NCI-H524 (cell line): ENCODE measurements around the gene PIM1.
A peak's percentile ranks its signal among the peaks of the same experiment; 100 is the strongest.
"Not testable (repeated sequence)": the region's sequence is repeated elsewhere in the genome, so short reads cannot be mapped to it uniquely, and the experiment has no call there.

Source experiments
- DNase-seq, 2 experiments: peaks; one replicate each; lab custom pipeline; 2025; lab: John Stamatoyannopoulos, UW

The PIM1 gene

DNA sequence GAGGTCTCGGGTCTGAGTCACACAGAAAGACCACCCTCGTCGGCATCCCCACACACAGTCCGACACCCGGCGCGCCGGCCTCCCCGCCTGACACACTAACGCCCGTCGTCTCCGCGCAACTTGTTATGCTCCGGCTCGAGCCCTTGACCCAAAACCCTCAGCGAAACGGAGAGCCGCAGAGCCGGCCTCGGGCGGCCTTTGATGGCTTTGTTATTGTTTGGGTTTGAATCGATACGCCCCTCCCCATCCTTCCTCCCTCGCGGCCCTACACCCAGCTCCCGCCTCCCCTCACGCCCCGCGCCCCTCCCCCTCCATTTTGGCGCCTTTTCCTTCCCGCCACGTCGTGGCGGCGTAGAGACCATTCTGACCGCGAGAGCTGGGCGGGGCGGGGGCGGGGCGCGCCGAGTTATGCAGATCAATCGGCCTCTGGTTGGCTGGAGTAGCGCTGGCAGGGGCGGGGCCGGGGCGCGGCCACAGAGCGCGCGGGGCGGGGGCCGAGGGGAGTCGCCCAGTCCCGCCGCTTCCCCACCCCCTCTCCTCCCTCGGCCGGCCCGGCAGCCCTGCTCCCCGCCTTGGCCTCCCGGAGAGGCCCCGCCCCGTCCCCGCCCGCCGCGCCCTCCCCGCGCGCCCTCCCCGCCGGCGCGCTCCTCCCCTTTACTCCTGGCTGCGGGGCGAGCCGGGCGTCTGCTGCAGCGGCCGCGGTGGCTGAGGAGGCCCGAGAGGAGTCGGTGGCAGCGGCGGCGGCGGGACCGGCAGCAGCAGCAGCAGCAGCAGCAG is at the start of gene PIM1:
Gene PIM1, plus strand, starts transcription at position 657 of the 777 bp plus-strand sequence. CDS start 424 bp downstream, outside the sequence.
- DNase-seq = peak; percentile 96

DNA sequence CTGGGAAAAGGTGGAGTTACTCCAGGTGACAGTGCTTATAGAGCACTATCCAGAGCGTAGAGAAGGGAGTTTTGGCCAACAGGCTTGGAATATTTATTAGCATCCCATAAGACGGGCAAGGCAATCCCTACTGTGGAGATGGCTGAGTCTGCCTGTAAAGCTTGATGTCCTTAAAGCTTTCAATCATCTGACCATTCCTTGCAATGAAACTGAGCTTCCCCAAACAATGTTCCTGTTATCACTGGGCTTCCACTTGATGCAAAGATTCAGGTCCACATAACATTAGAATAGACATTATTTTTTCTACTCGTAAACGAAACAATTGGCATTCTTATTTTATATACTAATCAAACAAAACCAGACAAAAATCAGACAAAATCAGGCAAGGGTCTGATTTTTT is 48.4 kb upstream of the PIM1 start:
- no peak for DNase-seq

DNA sequence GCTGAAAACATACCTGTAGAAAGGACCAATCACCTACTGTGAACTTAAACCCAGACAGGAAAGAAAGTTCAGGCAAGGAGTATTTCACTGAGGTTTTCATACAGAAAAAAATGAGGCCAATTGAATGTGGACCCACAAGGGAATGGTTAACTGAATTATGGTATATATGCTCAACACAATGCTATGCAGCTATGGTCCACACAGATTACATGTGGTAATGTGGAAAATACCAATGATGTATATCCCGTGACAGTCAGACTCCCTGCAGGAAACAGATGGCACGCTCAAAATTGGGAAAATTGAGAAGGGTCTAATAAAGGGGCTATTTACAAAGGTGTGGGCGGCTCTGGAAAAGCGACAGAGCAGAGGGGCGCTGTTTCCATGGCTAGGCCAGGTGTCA is 47.1 kb upstream of the PIM1 start:
- DNase-seq = peak; percentile 52 to 75

DNA sequence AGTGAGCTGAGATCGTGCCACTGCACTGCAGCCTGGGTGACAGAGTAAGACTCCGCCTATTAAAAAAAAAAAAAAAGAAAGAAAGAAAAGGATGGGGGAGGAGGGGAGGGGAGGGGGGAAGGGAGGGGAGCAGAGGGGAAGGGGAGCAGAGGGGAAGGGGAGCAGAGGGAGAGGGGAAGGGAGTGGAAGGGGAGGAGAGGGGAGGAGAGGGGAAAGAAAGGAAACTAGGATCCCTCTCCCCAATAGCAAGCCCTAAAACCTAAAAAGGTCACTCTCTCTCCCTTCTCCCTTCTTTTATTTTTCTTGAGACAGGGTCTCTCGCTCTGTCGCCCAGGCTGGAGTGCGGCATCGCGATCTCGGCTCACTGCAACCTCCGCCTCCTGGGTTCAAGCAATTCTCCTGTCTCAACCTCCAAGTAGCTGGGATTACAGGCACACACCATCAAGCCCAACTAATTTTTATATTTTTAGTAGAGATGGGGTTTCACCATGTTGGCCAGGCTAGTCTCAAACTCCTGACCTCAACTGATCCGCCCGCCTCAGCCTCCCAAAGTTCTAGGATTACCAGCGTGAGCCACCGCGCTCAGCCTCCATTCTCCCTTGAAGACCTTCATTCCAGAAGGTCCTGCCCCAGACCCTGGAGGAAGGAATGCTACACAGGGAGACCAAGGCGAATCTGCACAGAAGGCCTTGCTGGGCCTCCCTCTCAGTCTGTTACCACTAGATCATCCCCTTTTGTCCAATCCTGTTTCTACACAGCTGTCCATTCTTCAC is 45.8 kb upstream of the PIM1 start:
- DNase-seq = no peak

DNA sequence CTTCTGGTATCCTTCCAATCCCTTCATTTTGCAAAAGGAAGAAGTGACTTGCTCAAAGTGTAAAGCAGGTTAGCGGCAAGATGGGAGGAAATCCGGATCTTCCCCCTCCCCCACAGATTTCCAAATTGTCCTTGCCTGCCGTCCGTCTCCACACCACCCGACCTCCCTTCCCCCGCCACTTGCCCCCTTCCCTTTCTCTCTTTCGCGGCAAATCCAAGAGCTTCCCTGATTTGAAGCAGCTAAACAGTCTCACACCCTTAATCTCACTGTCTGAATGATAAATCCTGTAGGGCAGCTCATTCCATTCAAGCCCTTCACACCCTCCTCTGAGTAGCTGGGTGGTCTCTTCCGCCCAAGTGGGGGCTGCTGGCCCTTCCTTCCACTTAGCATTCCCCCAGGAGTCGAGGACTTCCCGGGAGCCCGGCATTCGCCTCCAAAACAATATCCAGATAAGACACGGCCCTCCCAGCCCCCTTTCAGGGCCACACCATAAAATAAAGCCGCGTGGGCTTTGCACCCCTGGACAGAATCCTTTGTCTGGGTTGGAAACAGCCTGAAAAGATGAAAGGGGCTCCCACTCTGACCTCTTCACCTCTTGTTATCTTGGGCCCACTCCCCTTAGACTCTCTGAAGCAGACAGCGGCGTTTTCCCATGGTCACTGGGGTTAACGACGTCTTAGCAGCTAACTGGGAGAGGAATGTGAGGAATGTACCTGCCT is 44.0 kb upstream of the PIM1 start:
- DNase-seq = no peak

DNA sequence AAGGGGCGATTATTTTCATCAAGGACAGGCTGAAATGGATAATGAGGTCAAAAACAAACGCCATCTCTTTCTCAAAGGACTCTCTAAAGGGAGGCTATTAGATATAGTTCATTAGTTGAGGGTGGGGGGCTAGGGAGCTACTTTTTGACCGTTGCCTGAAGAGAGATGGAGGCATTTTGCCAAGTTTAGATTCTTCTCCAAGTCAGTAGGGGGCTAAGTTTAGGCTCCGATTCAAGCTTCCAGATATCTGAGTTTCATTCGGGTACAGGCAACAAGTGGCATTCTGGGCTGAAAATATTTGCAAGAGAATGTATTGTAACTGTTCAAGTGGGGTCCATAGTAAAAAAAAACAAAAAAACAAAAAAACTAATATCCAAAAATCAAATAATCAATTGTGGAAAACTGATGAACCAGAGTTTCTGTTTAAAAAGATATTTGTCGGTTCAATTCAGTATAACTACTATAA is 43.4 kb upstream of the PIM1 start:
- no peak for DNase-seq

DNA sequence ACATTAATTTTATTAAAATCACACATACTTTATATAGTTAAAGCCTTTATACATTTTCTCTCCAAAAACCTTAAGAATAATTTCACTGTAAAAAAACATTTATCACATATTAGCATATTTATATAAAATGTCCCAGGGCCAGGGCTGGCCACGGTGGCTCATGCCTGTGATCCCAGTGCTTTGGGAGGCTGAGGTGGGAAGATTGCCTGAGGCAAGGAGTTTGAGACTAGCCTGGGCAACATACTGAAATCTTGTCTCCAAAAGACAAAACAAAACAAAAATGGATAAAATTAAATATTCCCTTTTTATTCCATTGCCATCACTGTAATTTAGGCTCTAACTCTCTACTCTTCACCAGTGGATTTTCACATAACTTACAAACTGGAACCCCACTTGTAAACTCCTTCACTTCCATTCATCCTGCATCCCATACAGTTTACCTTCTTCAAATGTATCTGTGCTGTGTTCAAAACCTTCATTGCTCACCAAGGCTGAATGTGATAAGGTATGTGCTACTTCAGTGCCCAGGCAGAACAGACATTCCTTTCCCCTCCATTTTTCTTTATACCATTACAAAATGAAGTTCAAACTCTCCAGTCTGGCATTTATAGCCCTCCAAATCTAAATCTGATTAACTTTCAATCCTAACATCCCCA is 42.9 kb upstream of the PIM1 start:
- DNase-seq = no peak

DNA sequence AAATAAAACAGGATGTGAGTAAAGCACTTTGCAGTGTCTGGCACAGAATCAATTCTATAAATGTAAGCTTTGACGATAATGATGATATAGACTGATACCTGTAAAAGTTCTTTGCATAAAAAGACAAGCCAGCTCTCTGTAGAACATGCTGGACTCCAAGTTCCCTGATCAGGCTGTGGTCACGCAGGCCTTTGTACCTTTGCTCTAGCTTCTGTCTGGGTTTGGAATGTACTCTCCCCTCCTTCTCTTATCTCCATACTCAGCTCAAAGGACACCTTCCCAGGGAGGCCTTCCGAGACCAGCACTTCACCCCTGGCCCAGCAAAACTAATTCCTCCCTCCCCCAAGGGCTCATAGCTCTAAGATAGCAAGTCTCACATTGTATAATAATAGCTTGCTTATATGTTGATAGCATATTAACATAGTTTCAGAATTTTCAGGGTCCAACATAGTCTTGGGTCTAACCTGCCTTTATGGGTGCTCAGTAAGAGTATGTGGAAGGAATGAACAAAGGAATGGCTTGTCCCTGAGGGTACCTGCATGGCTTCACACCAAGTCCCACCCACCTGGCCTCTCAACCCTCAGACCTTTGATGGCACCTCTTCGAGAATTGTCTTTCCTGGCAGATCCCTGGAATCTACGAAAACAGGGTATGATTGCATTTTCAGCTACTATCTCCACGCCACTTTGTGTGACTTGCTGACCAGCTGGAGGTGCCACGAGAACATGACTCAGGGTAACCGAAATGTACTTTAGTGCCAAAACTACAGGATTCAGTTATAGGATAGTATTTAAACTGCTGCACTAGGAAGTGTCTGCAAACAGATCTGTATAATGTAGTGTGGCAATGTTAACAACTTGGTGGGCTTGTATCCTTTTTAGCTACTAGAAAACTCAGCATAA is 41.7 kb upstream of the PIM1 start:
- DNase-seq = no peak

DNA sequence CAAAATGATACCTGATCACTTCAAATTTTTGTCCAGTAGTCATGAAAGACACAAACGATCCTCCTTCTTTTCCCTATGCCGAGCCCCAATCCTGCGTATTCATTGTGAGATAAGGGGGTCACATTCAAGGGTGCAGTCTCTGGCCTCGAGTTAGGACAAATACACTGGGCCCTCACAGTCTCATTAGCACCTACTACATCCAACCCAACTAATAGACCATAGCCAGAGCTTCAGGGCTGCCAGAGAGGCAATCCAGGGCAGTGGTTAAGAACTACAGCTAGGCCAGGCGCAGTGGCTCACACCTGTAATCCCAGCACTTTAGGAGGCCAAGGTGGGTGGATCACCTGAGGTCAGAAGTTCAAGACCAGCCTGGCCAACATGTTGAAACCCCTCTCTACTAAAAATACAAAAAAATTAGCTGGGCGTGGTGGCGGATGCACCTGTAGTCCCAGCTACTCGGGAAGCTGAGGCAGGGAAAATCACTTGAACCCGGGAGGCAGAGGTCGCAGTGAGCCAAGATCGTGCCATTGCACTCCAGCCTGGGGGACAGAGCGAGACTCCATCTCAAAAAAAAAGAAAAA is 41.0 kb upstream of the PIM1 start:
- DNase-seq = not testable (repeated sequence)

DNA sequence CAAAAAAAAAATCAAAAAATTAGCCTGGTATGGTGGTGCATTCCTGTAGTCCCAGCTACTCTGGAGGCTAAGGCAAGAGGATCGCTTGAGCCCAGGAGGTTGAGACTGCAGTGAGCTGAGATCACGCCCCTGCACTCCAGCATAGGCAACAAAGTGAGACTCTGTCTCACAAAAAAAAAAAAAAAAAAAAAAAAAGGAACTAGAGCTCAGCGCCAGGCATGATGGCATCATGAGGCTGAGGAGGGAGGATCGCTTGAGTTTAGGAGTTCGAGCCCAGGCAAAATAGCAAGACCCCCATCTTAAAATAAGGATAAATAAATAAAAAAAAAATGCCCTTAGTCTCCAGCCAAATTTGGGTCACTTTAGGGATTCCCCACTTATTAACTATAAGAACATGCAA is 40.4 kb upstream of the PIM1 start:
- DNase-seq = no peak

DNA sequence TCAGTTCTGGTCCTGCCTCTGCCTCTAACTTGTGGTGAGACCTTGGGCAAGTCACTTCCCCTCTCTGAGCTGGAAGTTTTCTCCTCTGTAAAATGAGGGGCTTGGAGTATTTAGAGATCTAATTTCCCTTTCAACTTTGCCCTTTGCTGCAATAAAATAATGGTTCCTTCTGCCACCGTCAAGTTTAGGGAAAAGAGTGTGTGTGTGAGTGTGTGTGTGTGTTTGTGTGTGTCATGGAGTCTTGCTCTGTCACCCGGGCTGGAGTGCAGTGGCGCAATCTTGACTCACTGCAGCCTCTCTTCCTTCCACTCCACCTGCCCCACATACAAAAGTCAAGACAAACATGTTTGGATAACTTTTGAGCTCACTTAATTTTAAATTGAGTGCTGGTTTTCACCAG is 39.2 kb upstream of the PIM1 start:
- DNase-seq = no peak

DNA sequence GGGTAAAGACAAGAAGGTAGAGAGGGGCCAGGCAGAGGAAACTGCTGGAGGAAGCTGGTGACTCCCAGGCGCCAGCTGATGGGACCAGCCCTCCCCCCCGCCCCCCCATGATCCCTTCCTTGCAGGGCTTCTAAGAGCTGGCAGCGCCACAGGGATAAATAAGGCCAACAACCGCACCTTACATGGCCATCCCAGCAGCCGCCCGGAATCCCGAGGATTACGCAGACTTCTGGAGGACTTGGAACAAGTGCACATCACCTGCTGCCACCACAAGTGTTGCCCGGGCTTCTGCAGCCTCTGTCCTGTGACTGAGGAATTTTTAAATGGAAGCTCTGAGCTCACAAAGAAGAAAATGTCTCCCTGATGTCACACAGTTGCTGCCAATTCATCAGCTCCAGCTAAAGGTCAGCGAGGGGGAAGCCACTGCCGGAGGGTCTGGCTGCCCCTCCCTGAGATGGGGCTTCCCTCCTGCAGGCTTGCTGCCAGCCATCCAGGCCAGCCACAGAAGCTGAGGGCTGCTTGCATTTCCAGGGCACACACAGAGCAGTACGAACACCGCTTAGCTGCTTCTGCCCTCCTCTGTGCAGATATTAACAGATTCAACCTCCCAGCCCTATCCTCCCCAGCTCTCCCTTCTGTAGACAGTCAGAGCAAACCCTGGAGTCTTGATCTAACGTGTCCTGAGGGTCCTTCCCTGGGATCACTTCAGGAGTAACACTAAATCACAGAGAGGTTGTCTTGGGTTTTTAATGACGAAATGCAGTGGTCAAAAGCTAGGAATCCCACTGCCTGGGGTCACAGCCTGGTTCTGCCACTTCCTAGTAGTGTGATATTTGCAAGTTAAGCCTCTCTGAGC is 38.6 kb upstream of the PIM1 start:
- peak; percentile 88 to 96 for DNase-seq

DNA sequence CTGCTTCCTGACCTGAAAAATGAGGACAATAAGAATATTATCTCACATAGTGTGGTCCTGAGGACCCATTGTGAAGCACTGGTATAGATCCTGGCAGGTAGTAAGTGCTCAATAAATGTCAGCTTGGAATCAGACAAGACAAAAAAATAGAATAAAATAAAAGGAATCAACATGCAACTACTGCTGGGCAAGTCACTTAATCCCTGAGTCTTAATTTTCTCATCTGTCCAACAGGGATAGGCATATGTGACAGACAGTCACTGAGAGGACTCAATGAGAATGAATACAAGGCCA is 38.0 kb upstream of the PIM1 start:
- DNase-seq = peak in 1 of 2 experiments; percentile 28

DNA sequence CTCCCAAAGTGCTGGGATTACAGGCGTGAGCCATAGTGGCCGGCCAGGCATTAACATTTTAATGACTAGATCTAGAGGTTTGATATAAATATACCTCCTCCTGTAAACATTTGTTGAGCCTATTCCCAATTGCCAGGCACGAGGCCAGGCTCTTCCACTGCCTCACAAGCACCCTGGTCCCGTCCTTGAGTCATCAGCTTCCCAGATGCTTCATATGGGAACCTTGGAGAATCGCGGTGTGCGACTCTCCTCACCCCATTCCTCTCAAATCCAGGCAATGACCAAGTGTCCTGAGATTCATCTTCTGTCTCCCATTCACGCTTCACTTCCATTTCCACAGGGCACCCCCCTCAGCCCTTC is 35.9 kb upstream of the PIM1 start:
- no peak for DNase-seq

DNA sequence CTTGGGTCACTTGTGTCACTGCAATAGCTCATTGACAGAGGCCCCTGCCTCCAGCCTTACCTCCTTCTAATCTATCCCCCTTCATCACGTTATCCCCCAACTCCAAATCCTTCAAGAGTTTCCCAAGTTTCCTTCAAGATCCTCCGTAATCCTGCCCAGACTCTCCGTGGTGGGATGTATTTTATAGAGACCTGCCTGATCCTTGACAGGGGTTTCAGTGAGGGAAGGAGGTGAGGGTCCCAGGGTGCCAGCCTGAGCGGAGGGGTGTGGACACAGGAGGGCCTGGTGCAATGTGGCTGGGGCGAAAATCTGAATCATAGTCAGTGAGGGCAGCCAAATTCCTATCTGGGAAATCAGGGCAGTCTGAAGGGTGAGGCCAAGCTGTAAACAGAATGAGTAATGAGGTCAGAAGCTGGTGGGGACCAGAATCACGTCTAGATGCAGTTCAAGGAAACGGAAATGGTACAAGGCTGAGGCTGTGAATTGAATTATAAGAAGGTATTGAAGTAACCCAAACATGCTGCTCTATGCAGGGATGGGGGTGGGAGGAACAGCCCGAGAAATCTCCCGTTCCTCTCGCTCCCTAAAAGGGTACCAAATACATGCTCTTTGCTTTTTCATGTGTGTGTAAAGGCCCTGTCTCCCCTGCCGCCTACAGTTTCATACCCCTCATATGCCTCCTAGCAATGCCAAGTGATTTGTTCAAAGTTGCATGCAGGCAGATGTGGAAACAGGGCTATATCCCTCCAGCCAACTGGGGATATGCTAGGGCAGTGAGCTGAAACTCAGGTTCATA is 35.4 kb upstream of the PIM1 start:
- DNase-seq = no peak

DNA sequence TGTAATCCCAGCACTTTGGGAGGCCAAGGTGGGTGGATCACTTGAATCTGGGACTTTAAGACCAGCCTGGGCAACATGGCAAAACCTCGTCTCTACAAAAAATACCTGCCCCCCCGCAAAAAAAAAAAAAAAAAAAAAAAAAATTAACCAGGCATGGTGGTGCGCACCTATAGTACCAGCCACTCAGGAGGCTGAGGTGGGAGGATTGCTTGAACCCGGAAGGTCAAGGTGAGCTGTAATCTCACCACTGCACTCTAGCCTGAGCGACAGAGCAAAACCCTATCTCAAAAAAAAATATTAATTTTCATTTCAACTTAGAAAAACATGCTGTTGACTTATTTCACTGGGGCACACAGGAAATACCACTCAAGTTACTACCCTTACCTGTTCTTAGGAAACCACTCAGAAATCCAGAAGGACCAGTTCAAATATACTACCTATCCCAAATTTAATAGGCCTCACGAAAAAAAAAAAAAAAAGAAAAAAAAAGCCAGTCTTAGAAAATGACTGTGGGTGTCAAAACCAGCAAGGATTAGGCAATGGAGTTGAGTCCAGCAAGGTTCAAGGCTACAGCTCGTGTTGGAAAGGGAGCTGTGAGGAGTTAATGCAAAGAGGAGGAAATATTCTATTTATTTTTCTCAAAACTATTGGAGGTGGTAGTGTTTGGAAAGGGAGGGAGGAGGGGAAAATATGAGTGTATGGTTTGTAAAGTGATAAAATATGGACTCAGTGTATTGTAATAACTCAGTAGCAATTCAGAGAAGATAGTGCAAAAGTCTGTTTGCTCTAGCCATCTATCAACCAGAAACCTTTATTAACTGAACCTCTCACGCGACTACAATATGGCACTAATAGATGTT is 33.9 kb upstream of the PIM1 start:
- DNase-seq = no peak

DNA sequence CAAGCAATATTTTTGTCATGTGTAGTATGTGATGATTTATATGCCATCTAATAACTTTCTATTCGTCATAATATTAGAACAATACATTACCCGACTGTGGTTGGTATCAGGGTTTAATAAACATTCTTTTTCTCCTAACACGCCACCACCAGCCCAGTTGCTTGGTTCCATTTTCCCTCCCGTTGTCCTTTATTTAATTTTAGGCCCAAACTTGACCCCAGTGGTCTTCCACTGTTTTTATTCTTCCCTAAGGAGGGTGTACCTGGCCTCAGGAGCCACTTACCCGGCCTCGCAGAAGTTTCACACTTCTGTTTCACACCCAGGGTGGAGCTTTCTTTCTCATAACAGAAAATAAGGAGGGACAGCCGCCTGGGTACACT is 33.1 kb upstream of the PIM1 start:
- DNase-seq = no peak
